Ramos (cell line): ENCODE measurements around the gene PHF21B.
"Not testable (repeated sequence)": the region's sequence is repeated elsewhere in the genome, so short reads cannot be mapped to it uniquely, and the experiment has no call there.

ENCODE experiments used
- in situ Hi-C: fragments of 300-500 bp; cut with MboI; formaldehyde crosslinking; loops from one replicate; pipeline ENCODE4 v1.14.3; 2022; ENCODE audit warnings: low sequenced_read_pairs; ENCODE audit not compliant: unreplicated experiment

PHF21B gene

DNA sequence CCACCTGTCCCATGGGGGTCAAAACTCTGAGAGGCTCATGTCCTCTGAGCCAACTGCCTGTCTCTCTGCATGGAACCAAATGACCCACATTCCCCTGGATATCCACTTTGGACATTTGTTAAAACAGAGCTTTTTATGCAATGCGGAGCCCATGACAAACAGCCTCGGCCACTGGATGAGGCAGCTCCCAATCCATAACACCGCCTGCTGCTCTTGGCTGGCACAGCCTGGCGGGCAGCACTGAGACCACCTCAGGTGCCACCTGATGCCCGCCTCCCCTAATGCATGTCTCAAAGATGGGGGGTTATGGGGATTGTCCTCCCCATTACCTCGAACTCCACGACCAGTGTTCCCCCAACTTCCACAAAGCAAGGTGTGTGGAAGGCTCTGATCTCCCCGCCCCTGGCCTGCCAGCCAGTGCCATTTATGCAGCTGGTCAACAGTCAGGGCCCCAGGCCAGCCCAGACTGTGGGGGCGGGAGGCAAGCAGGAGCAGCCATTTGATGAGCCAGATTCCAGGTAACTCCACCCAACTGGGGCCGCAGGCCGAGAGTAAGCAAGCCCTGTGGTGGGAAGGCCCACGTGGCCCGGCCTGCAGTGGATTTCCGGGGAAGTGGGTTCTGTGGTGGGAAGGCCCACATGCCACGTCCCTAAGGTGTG lies 84.2 kb downstream of the PHF21B start:
- in situ Hi-C loops = no loop called here

DNA sequence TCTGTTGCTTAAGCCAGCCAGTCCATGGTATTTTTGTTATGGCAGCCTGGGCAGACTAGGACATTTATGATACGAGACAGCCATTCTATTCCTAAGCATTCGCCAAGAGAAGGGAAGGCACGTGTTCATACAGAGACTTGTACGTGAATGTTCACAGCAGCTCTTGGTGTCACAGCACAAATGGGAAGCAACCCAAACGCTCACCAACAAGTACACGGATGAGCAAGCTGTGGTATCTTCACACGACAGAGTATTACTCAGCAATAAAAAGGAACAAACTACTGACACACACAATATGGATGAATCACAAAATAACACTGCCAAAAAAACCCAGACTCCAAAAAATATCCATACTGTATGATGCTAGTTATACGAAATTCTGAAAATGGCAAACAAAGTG lies 85.1 kb downstream of the PHF21B start:
- in situ Hi-C loops = no loop called here

DNA sequence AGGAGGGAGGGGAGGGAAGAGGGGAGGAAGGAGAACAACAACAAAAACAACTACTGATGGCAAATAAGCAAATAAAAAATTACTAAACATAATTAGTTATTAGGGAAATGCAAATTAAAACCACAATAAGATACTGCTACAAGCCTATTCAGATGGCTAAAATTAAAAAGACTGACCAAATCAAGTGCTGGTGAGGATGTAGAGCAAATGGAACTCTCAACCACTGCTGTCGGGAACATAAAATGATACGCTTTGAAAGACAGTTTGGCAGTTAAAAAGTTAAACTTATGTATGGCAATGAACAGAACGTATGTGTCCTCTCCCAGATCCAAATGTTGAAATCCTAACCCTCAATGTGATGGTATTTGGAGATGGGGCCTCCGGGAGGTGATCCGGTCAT lies 85.7 kb downstream of the PHF21B start:
- in situ Hi-C loops = no loop called here

DNA sequence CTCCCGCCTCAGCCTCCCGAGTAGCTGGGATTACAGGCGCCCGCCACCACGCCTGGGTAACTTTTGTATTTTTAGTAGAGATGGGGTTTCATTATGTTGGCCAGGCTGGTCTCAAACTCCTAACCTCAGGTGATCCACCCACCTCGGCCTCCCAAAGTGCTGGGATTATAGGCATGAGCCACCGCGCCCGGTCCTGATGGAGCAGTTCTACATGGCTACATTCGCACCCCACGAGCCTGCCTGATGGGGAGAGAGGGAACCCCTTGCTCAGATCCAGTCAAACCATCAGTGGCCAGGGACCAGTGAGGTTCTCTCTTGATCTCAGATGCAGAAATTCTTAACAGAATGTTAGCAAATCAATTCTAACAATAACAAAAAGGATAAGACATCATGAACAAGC lies 88.0 kb downstream of the PHF21B start:
- in situ Hi-C loops = not testable (repeated sequence)

DNA sequence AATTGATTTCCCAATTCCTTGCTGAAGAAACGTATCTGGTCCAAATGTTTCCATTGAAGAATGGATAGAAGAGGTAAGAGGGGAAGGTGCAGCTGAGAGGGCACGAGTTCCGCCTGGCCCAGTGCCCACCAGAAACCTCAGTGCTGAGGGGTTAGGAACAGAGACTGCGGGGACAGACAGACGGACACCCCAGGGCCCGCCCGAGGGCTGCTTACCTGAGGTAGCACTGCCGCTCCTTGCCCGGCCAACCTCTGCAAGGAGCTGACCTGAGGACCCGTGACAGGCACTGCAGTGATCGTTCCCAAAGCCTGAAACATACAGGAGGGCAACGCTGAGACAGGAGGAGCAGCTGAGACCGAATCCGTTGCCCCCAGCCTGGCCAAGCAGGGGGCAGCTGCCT lies 89.6 kb downstream of the PHF21B start:
- in situ Hi-C loops = no loop called here

DNA sequence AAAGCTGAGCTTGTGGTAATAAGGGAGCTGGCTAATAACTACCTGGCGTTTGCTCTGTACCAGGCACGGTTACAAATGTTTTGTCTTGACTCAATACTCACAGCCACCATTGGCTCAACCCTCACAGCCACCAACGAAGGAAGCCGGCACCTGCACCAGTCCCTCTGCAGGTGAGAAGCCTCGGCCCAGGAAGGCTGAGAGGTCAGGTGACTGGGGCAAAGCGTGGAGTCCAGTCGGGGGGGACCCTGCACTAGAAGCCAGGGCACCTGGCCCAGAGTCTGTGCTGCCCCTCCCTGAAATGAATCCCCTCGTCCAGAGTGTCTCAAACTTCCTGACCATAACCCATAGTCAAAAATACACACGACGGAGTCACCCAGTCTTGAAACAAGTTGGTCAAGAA lies 90.1 kb downstream of the PHF21B start:
- in situ Hi-C loops = no loop called here

DNA sequence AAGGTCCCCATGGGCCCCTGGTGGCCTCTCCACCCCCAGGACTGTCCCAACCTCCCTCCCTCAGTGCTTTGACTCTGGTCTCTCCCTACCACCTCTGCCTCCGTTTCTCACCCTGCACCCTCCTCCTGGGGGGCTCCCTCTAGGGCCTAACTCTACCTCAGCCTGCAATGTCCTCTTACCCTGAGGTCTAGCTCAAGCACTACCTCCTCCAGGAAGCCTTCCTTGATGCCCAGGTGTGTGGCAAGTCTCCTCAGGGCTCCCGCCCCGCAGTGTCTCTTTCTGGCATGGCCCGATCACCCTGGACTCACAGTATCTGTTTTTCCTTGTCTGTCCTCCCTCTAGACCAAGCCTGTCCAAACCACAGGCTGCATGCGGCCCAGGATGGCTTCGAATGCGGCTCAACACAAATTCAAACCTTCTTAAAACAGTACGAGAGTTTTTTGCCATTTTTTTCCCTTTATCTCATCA lies 90.8 kb downstream of the PHF21B start:
- in situ Hi-C loops = no loop called here

GRCh38 chr22:44918166-44918924 lies 91.5 kb downstream of the PHF21B start:
- in situ Hi-C loops = no loop called here

- in situ Hi-C loops = no loop called here
Observed at GRCh38 chr22:44917372-44918165, 92.2 kb downstream of the PHF21B start.

- in situ Hi-C loops = no loop called here
Observed at GRCh38 chr22:44916281-44917231, 93.2 kb downstream of the PHF21B start.

- in situ Hi-C loops = no loop called here
Observed at GRCh38 chr22:44915441-44915840, 94.4 kb downstream of the PHF21B start.

- in situ Hi-C loops = no loop called here
Observed at GRCh38 chr22:44914026-44914721, 95.6 kb downstream of the PHF21B start.

DNA sequence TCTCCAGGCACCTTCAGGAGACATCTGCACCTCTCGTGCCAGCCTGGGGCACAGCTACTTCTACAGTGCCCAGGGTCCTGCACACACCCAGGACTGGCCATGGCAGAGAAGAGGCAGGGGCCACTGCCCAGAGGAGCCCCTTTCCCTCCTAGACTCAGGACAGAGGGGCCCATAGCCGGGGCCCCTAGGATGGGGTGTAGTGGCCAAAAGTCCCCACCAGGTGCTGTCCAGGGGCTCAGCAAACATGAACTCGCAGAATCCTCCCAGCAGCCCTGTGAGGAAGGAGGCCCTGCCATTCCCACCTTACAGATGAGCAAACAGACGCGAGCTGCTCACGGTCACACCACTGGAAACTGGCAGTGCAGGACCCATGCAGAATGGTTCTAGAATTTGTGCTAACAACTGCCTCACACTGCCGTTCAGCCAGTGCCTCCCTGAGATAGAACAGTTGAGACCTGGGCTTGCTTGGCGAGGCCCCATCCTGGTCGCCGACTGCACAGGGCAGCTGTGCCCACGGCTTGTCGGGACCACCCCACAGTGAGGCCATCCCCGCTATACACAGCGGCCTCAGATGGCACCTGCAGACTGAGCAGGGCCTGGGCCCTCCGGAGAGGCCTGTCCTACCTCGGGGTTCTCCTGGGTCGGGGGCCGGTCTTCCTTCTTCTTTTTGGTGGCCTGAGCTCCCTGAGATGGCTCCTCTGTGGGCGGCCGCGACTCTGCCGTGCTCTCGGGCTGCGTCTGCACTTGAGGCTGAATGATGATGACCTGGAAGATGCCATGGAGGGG lies 96.4 kb downstream of the PHF21B start:
- in situ Hi-C loops = no loop called here

- in situ Hi-C loops = no loop called here
Observed at GRCh38 chr22:44909241-44909640, 100.6 kb downstream of the PHF21B start.

DNA sequence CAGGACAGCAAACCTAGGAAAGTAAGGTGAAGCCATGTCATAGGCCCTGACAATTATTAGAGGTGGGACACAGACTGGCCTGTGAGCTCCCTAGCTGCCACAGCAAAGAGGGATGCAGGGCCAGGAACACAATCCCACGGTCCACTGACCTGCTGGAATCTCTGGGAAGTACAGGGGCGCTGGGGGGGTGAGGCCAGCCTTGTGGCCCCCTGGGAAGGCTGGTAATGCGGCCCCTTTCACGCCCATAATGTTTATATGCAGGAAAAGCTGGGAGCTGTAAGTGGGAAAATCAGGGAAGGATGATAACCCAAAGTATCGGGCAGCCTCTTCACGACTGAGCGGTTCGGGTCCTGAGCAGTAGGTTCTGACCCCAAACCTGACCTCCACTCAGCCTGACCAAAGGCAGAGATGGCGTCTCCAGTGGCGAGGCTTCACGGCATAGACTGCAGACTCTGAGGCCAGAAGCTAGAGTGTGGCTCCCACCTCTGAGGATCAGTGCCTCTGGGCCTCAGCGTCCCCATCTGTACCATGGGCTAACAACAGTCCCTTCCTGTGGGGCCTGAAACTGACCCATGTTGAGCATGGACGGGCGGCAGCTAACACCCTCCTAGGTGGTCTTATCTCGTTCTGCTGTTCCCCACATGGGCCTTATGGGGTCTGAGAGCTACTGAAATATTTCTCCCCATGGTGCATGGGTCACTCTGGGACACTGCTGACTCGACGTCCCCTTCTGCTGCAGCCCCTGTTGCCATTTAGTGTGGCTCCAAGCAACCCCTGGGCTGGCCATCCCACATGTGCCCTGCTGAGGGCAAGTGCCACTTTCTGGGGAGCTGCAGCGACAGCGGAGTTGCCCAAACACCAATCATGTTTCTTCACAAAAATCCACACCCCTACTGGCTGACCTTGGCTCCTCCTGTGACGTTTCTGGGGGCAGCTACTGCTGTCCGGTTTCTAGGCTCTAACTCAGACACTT lies 101.8 kb downstream of the PHF21B start:
- in situ Hi-C loops = no loop called here

- in situ Hi-C loops = no loop called here
Observed at GRCh38 chr22:44906999-44907644, 102.7 kb downstream of the PHF21B start.
